HG03378 (cell line): ENCODE data around the gene SHFL.

Experiments
- ATAC-seq: cut with Tn5 transposase; IDR thresholded peaks from one replicate; pipeline ENCODE4 v1.9.1; 2021; ENCODE audit warnings: mild to moderate bottlenecking, moderate library complexity; ENCODE audit not compliant: unreplicated experiment

The SHFL gene

DNA sequence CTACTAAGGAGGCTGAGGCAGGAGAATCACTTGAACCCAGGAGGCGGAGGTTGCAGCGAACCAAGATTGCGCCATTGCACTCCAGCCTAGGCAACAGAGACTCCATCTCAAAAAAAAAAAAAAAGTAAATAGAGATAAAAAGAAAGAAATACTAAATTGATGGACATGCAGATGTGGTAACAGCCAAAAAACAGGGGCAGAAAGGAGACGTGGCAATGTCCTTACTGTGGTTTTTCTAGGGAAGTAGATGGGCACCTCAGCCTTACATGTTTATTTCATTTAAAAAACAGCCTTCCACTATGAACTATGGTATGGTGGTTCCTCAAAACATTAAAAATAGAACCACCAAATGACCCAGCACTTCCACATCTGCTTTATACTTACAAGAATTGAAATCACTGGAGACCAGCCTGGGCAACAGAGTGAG lies 40.1 kb downstream of the SHFL start:
- ATAC-seq: no peak

DNA sequence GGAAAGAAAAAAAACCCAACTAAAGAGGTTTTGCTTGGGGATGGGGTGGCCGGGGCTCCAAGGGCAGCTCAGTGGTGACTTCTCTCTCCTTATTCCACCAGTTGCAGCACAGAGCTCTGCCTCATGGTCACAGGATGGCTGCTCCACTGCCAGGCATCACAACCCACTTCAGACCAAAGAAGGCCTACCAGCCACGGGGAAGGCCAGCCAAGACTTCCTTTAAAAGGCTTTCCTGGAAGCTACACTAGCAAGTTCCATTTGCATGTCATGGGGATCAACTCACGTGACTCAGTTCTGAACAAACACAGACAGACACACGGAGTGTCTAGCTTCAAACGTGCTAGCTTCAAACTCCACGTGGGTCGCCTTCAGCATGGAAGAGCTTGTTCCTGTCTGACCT lies 46.8 kb downstream of the SHFL start:
- no peak for ATAC-seq

DNA sequence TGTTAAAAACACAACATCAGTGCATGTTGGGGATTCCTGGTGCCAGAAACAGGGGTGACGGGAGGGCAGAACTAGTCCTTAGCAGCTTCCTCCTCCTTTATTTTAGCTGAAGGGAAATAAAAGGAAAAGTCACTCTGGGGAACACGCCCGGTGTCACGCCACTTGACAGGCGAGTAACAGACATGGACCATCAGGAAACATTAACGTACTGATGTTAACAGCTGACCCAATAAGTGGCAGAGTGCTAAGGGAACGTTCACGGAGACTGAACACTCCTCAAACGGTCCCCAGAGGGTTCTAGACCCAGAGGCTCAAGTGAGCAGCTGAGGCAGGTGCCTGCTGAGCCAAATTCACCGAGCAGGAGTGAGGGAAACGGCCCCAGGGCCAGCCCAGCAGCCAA lies 47.5 kb downstream of the SHFL start:
- no peak for ATAC-seq

- ATAC-seq: no peak
Observed at GRCh38 chr19:10134040-10134439, 47.9 kb downstream of the SHFL start.

DNA sequence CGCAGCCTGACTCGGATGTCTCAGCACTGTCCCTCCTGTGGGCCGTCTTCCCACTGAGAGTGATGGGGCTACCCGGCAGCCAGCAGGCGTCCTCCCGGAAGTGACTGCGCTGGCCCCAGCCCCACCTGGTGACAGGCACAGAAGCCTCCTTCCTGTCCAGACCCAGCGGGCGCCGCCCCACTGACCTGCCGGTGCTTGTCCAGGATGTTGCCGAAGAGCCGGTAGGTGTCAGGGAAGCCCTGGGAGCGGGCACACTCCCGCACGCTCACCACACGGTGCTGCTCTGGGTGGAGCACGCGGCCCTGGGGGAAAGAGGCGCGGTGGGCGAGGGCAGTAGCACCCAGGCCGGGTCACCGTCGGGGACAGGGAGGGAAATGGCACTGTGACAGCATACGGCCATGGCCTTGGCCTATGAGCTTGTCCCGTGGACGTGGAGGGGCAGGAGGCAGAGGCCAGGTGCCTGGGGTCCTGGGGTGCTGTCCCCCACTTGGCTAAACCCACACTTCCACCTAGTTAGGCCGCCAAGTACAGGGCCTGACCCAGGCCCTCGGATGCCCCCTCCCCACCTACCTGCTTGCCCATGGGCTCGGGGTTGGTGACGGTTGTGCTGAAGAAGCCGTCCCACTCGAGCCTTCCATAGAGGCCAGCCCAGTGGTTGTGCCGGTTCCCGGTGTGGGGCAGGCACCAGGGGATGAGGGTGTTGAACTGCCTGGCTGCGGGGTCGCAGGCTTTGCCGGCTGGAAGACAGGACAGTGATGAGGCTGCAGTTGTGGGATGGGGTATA lies 49.6 kb downstream of the SHFL start:
- no peak for ATAC-seq

DNA sequence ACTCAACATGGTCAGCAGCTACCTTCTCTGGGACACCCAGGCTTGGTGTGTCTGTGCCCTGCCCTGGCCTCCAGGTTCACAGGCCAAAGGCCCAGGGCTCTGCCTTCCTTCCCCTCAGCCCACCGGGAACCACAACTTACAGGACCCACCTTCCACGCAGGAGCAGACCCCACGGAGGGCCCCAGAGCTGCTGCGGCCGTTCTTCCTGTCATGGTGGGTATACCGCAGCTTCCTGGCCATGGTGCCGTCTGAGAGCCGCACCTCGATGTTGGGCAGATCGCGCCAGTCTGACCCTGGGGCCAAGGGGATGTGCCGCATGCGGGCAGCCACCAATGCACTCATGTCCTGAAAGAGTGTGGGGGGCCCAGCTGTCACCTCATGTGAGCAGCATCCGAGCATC lies 50.8 kb downstream of the SHFL start:
- no peak for ATAC-seq

DNA sequence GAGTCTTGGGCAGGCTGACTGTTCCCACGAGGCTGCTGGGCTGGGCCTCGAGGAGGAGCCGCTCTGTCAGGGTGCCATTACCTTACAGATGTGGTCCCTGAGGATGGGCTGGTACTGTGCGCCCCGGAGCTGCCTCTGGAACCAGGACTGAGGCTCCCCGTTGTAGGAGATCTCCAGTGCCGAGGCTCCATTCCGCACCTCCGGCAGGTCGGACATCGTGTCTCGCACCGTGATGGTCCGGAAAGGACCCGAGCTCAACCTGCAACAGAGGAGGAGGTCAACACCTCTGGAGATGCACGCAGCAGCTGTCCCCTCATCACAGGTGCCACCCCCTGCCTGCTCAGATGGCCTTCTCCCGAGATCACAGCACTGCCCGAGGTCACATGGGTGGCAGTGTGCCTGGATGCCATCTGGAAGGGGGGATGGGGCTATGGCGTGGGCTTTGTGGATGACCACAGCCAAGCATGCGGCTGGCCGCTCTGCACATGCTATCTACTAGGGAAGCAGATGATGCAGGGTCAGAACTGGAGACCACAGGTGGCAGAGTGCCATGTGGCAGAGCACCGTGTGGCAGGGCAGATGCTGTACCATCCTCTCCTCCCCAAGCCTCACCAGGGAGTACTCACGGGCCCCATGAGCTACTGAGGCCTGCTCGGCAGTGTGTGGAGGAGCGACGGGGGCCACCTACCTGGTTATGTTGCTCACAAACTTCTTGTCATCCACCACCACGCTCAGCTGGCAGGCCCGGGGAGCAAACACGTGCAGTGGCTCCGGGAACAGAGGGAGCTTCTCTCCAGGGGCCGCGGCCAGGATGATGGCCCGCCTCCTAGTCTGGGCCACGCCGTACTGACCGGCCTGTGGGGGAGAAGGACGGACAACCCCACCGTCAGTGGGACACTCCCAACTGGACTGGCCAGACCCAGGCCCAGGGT lies 51.9 kb downstream of the SHFL start:
- ATAC-seq: no peak

DNA sequence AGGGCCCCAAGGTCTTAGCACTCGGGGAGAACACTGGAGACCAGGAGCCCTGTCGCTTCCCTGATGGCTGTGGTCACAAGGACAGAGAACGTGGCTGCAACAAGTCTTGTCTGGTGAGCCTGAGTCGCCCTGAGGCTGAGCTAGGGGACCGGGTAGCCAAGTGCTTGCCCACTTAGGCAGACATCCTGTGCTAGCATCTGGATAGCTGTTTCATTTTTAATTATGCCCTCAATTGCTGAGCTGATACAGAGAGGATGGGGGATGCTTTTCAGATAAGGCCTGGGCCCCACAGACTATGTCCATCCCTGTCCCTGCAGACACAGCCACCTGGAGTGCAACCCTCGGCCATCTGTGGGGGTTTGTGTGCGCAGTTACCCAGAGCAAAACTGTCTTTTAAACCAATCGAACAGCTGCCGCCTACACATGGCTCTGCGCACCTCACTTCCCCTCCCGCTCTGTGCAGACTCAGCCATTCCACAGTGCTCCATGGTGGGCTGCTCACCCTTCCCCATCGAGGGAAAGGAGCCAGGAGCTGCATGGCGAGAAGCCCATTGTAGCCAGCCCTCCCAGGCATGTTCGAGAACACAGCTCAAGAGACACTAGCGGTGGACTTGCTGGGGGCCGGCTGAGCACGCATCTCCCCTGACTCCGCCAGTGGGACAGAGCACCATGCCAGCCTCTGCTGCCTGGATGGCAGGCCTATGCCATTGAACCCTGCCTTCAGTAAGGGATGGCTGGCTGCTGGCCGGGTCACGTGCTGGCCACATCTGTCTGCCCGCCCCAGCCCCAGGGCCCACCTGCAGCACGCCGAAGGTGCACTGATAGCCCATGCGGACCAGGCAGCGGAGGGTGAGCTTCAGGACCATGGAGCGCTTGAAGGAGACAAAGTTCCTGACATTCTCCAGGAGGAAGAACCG lies 53.0 kb downstream of the SHFL start:
- no peak for ATAC-seq

- no peak for ATAC-seq
Observed at GRCh38 chr19:10139952-10140351, 53.8 kb downstream of the SHFL start.

- no peak for ATAC-seq
Observed at GRCh38 chr19:10141479-10141878, 55.4 kb downstream of the SHFL start.

DNA sequence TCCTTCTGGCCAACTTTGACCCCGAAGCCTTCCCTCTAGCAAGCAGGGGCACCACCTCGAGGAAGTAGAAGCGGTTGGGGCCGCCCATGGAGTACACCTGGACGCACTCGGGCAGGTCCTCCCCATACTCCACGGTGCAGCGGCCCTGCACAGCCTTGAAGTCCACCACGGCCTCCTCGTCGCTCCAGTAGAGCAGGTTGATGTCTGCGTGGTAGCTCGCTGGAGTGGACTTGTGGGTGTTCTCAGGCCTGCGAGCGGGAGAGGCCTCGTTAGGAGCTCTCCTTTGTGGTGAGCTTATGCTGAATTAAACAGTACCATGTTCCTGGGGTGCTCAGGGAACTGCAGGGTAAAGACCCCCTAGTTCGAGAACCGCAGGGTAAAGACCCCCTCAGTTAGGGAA lies 55.9 kb downstream of the SHFL start:
- no peak for ATAC-seq
